H9 (cell line): ENCODE data around the gene COIL. TPM values are rescaled to one million over a fixed set of nuclear protein-coding genes. Genes with fewer than 3 reads are reported as not detected.

Source experiments
- DNase-seq: peaks from one replicate; pipeline ENCODE4 v3.0.0-alpha.2; 2017
- H2AFZ ChIP-seq: one replicate; pipeline ENCODE4 v1.6.1; 2013; ENCODE audit warnings: mild to moderate bottlenecking, low read length, control low read depth, moderate library complexity
- H2AK5ac ChIP-seq: 2 replicates; pipeline ENCODE4 v1.6.1; 2013; ENCODE audit warnings: low read length, control low read depth, mixed read lengths; ENCODE audit not compliant: insufficient read length
- H2BK120ac ChIP-seq: one replicate; pipeline ENCODE4 v1.6.1; 2013; ENCODE audit warnings: low read depth, mild to moderate bottlenecking, low read length, control low read depth, inconsistent platforms; ENCODE audit not compliant: poor library complexity, severe bottlenecking
- H2BK12ac ChIP-seq: 2 replicates; pipeline ENCODE4 v1.6.1; 2013; ENCODE audit warnings: low read length, control low read depth, mixed read lengths, low read depth; ENCODE audit not compliant: insufficient read length
- H2BK15ac ChIP-seq: 2 replicates; pipeline ENCODE4 v1.6.1; 2013; ENCODE audit warnings: low read depth, low read length, control low read depth
- H2BK20ac ChIP-seq: one replicate; pipeline ENCODE4 v1.6.1; 2013; ENCODE audit warnings: low read depth, mild to moderate bottlenecking, low read length, control low read depth, inconsistent platforms; ENCODE audit not compliant: poor library complexity, severe bottlenecking
- H2BK5ac ChIP-seq: 2 replicates; pipeline ENCODE4 v1.6.1; 2013; ENCODE audit warnings: low read length, control low read depth, mixed read lengths; ENCODE audit not compliant: insufficient read length
- H3K14ac ChIP-seq: 2 replicates; pipeline ENCODE4 v1.6.1; 2013; ENCODE audit warnings: low read length, control low read depth; ENCODE audit not compliant: insufficient read depth
- H3K18ac ChIP-seq: 2 replicates; pipeline ENCODE4 v1.6.1; 2013; ENCODE audit warnings: low read depth, mild to moderate bottlenecking, mixed read lengths, low read length, control low read depth; ENCODE audit not compliant: insufficient read length
- H3K23ac ChIP-seq: 2 replicates; pipeline ENCODE4 v1.6.1; 2013; ENCODE audit warnings: low read length, control low read depth, mixed read lengths, low read depth; ENCODE audit not compliant: insufficient read length
- H3K23me2 ChIP-seq: 2 replicates; pipeline ENCODE4 v1.6.1; 2013; ENCODE audit warnings: low read depth, mild to moderate bottlenecking, mixed read lengths, low read length, control low read depth; ENCODE audit not compliant: insufficient read length, poor library complexity, severe bottlenecking
- H3K27ac ChIP-seq: 2 replicates; pipeline ENCODE4 v1.5.1; 2013; ENCODE audit warnings: low read length, control low read depth, mixed read lengths, low read depth; ENCODE audit not compliant: insufficient read length
- H3K27me3 ChIP-seq: 2 replicates; pipeline ENCODE4 v1.6.1; 2013; ENCODE audit warnings: low read length, control low read depth, inconsistent platforms; ENCODE audit not compliant: insufficient read depth
- H3K4ac ChIP-seq: 2 replicates; pipeline ENCODE4 v1.6.1; 2013; ENCODE audit warnings: low read depth, mild to moderate bottlenecking, control low read depth, inconsistent platforms, low read length, moderate library complexity
- H3K4me1 ChIP-seq: 2 replicates; pipeline ENCODE4 v1.6.1; 2013; ENCODE audit warnings: low read length, control low read depth, inconsistent platforms; ENCODE audit not compliant: insufficient read depth
- H3K4me2 ChIP-seq: 2 replicates; pipeline ENCODE4 v1.6.1; 2013; ENCODE audit warnings: low read length, control low read depth, mixed read lengths; ENCODE audit not compliant: insufficient read length, insufficient read depth
- H3K56ac ChIP-seq: 2 replicates; pipeline ENCODE4 v1.6.1; 2013; ENCODE audit warnings: low read depth, mild to moderate bottlenecking, mixed read lengths, low read length, control low read depth; ENCODE audit not compliant: insufficient read length
- H3K79me1 ChIP-seq: 2 replicates; pipeline ENCODE4 v1.6.1; 2013; ENCODE audit warnings: low read depth, mild to moderate bottlenecking, moderate library complexity, low read length, control low read depth, inconsistent platforms; ENCODE audit not compliant: insufficient read depth, poor library complexity, severe bottlenecking
- H3K79me2 ChIP-seq: 2 replicates; pipeline ENCODE4 v1.6.1; 2013; ENCODE audit warnings: low read length, control low read depth, inconsistent platforms; ENCODE audit not compliant: insufficient read depth
- H3K9ac ChIP-seq: 2 replicates; pipeline ENCODE4 v1.6.1; 2013; ENCODE audit warnings: low read length, control low read depth, mixed read lengths; ENCODE audit not compliant: insufficient read length; ENCODE audit errors: extremely low read depth
- H3K9me3 ChIP-seq: one replicate; pipeline ENCODE4 v1.6.1; 2013; ENCODE audit warnings: low read depth, low read length, inconsistent platforms; ENCODE audit not compliant: control insufficient read depth
- H3T11ph ChIP-seq: one replicate; pipeline ENCODE4 v1.6.1; 2013; ENCODE audit warnings: mild to moderate bottlenecking, low read length, control low read depth, inconsistent platforms
- H4K20me1 ChIP-seq: one replicate; pipeline ENCODE4 v1.6.1; 2013; ENCODE audit not compliant: control insufficient read depth, insufficient read length, insufficient read depth
- H4K5ac ChIP-seq: 2 replicates; pipeline ENCODE4 v1.6.1; 2013; ENCODE audit warnings: low read depth, mild to moderate bottlenecking, mixed read lengths, low read length, control low read depth; ENCODE audit not compliant: insufficient read length
- H4K8ac ChIP-seq: replicated peaks from 2 replicates; pipeline ENCODE4 v1.6.1; 2013; ENCODE audit warnings: low read length, control low read depth, mixed read lengths, low read depth; ENCODE audit not compliant: insufficient read length
- H4K91ac ChIP-seq: 2 replicates; pipeline ENCODE4 v1.6.1; 2013; ENCODE audit warnings: low read depth, mild to moderate bottlenecking, moderate library complexity, mixed read lengths, low read length, control low read depth; ENCODE audit not compliant: insufficient read length
- H3K27ac Mint-ChIP-seq, 3 experiments: 2 replicates in 2 of 3; 3 replicates in 1 of 3; pipeline ENCODE4 v1.8.0; 2020 to 2021; ENCODE audit warnings: mixed read lengths in 3 of 3, mild to moderate bottlenecking in 1 of 3, moderate library complexity in 1 of 3
- H3K27me3 Mint-ChIP-seq: 2 replicates; pipeline ENCODE4 v1.8.0; 2021; ENCODE audit warnings: low read depth, mild to moderate bottlenecking, moderate library complexity, mixed read lengths
- H3K36me3 Mint-ChIP-seq, 3 experiments: 2 replicates in 2 of 3; 3 replicates in 1 of 3; pipeline ENCODE4 v1.8.0; 2020 to 2021; ENCODE audit warnings: low read depth in 3 of 3, mixed read lengths in 3 of 3; ENCODE audit not compliant: insufficient read depth in 1 of 3
- H3K4me1 Mint-ChIP-seq, 2 experiments: 2 replicates each; pipeline ENCODE4 v1.8.0; 2020; ENCODE audit warnings: mixed read lengths in 2 of 2
- H3K4me3 Mint-ChIP-seq, 2 experiments: 2 replicates in 1 of 2; 3 replicates in 1 of 2; pipeline ENCODE4 v1.8.0; 2020 to 2021; ENCODE audit warnings: mild to moderate bottlenecking in 2 of 2, mixed read lengths in 2 of 2, moderate library complexity in 1 of 2
- H3K9me3 Mint-ChIP-seq, 2 experiments: 2 replicates in 1 of 2; 3 replicates in 1 of 2; pipeline ENCODE4 v1.8.0; 2020; ENCODE audit warnings: mild to moderate bottlenecking in 2 of 2, mixed read lengths in 2 of 2, moderate library complexity in 1 of 2
- WGBS: extraction: QIAGEN DNeasy Blood & Tissue Kit; methylation state at CpG from one replicate; pipeline ENCODE4 v1.1.7; 2013; ENCODE audit warnings: missing lambda C conversion rate, low lambda C conversion rate, mixed read lengths; ENCODE audit not compliant: insufficient read length; ENCODE audit errors: extremely low coverage; 5-methylcytosine and 5-hydroxymethylcytosine counted together
- total RNA-seq: library from RNA; stranded (reverse); gene quantifications from 2 replicates; pipeline ENCODE4 v1.2.1, GENCODE V29; 2021
- TF ChIP-seq, protein P1 (sequence below): fragments of 200-600 bp; sonication (generic); conservative IDR thresholded peaks from 3 replicates; pipeline ENCODE4 v1.8.0; 2021; ENCODE audit warnings: antibody characterized with exemption, mild to moderate bottlenecking

Gene COIL
- total RNA-seq, 1 experiment from 2014 or later, result 21.5 TPM

DNA sequence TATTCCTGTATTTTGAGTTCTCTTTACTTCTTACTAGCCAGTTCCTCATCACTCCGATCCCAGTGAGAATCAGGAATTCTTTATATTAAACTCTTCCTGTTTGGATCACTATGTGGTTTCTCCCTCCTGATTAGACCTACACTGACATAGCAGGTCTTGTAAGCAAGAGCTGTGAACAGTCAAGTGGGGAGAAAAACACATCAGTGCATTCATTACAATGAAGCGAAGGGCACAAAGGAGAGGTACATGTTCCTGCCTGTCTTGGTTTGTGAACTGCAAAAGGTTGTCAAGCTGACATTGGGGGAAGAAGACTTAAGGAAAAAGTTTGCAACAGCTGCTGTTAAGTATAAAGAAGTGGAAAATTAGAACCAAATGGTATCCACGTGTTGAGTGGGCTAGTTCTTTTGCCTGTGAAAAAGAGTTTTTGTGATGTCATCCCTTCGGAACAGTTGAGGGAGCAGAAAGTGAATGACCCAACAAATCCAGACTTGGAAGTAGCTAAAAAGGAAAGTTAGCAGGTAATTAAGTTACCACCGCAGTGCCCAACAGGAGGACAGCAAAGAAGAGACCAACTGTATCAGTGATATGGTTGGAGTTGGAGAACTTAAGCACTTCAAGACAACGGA is 24.0 kb downstream of the COIL start:
- WGBS, result no CpG with 5 or more reads among the region's 6 CpGs
- Histone ChIP-seq H2AFZ (no peak overlapping the region), H3K4me1 (no peaks in the 10 kb centered on the region), H4K91ac (no peak overlapping the region), H3K56ac (no peak overlapping the region), H2BK15ac (no peak overlapping the region), H2BK20ac (no peak overlapping the region), H4K8ac (no peak overlapping the region), H3K79me2 (no peaks in the 10 kb centered on the region), H4K20me1 (no peaks in the 10 kb centered on the region), H3K9me3 (peaks cover 21% of the 10 kb centered on the region), H3K9ac (no peak overlapping the region), H3K14ac (no peak overlapping the region), H3K4ac (no peak overlapping the region), H2BK5ac (no peak overlapping the region), H3K18ac (no peak overlapping the region), H3K79me1 (no peaks in the 10 kb centered on the region), H2BK120ac (no peak overlapping the region), H4K5ac (no peak overlapping the region), H3K27ac (no peak overlapping the region), H3K4me2 (no peak overlapping the region), H3T11ph (no peak overlapping the region), H2AK5ac (no peak overlapping the region), H3K23me2 (no peaks in the 10 kb centered on the region), H3K23ac (no peak overlapping the region), H2BK12ac (no peak overlapping the region), H3K27me3 (no peaks in the 10 kb centered on the region)
- peaks cover 10 to 18% of the 10 kb centered on the region in 2 experiments for H3K9me3 Mint-ChIP-seq
- DNase-seq, result no peak
- no peak overlapping the region; a peak in 1 of 7 replicates for H3K27ac Mint-ChIP-seq
- H3K4me3 Mint-ChIP-seq, result no peak overlapping the region
- peaks cover 55 to 86% (median 82%) of the 10 kb centered on the region in 3 experiments for H3K36me3 Mint-ChIP-seq
- TF ChIP-seq, protein P1, sequence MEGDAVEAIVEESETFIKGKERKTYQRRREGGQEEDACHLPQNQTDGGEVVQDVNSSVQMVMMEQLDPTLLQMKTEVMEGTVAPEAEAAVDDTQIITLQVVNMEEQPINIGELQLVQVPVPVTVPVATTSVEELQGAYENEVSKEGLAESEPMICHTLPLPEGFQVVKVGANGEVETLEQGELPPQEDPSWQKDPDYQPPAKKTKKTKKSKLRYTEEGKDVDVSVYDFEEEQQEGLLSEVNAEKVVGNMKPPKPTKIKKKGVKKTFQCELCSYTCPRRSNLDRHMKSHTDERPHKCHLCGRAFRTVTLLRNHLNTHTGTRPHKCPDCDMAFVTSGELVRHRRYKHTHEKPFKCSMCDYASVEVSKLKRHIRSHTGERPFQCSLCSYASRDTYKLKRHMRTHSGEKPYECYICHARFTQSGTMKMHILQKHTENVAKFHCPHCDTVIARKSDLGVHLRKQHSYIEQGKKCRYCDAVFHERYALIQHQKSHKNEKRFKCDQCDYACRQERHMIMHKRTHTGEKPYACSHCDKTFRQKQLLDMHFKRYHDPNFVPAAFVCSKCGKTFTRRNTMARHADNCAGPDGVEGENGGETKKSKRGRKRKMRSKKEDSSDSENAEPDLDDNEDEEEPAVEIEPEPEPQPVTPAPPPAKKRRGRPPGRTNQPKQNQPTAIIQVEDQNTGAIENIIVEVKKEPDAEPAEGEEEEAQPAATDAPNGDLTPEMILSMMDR, result no peak
- no peaks in the 10 kb centered on the region for H3K4me1 Mint-ChIP-seq
- H3K27me3 Mint-ChIP-seq, result no peaks in the 10 kb centered on the region
